Measurements from ENCODE around the gene ZHX3.

ZHX3 gene

GRCh38 chr20:41352106-41352505 is 34.6 kb upstream of the ZHX3 start:
- peak; percentile 31 for TF ChIP-seq CTCF (conservative IDR thresholded peaks at IDR 0.05; ENCODE audit: low read depth, low read length)
- H3K4me3 ChIP-seq (ENCODE audit: low read length), result no peak overlapping the region
- no peak for DNase-seq (ENCODE audit: low read depth)

- H3K4me3 ChIP-seq (ENCODE audit: low read length), result no peak overlapping the region
- TF ChIP-seq CTCF (conservative IDR thresholded peaks at IDR 0.05; ENCODE audit: low read depth, low read length), result no peak
- no peak for DNase-seq (ENCODE audit: low read depth)
Observed at GRCh38 chr20:41350408-41350962, 33.0 kb upstream of the ZHX3 start.

- no peak overlapping the region for H3K4me3 ChIP-seq (ENCODE audit: low read length)
- TF ChIP-seq CTCF (conservative IDR thresholded peaks at IDR 0.05; ENCODE audit: low read depth, low read length), result no peak
- DNase-seq (ENCODE audit: low read depth), result no peak
Observed at GRCh38 chr20:41349943-41350342, 32.4 kb upstream of the ZHX3 start.

- DNase-seq (ENCODE audit: low read depth), result no peak
- no peak overlapping the region for H3K4me3 ChIP-seq (ENCODE audit: low read length)
- TF ChIP-seq CTCF (conservative IDR thresholded peaks at IDR 0.05; ENCODE audit: low read depth, low read length), result no peak
Observed at GRCh38 chr20:41349266-41349665, 31.7 kb upstream of the ZHX3 start.

- no peak overlapping the region for H3K4me3 ChIP-seq (ENCODE audit: low read length)
- no peak for TF ChIP-seq CTCF (conservative IDR thresholded peaks at IDR 0.05; ENCODE audit: low read depth, low read length)
- DNase-seq (ENCODE audit: low read depth), result no peak
Observed at GRCh38 chr20:41348430-41349172, 31.1 kb upstream of the ZHX3 start.

- no peak for TF ChIP-seq CTCF (conservative IDR thresholded peaks at IDR 0.05; ENCODE audit: low read depth, low read length)
- no peak overlapping the region for H3K4me3 ChIP-seq (ENCODE audit: low read length)
- no peak for DNase-seq (ENCODE audit: low read depth)
Observed at GRCh38 chr20:41347523-41348429, 30.2 kb upstream of the ZHX3 start.

Data from retinal pigment epithelial cell (primary cell).